Neural cell (in vitro differentiated cells): Measurements from ENCODE around the gene TIAL1.

Experiments used
- EP300 ChIP-seq: fragments of 450-650 bp; conservative IDR thresholded peaks from 2 replicates; pipeline ENCODE4 v1.6.1; 2014; ENCODE audit warnings: antibody characterized with exemption, mild to moderate bottlenecking, moderate library complexity; ENCODE audit not compliant: poor library complexity, severe bottlenecking
- EZH2 ChIP-seq: fragments of 200-600, 300-800 bp; shearing (Covaris generic), sonication (generic); IDR thresholded peaks from 2 replicates; pipeline ENCODE4 v1.6.1; 2014; ENCODE audit warnings: antibody characterized with exemption, low read length, borderline replicate concordance, mild to moderate bottlenecking; ENCODE audit not compliant: insufficient read depth, poor library complexity, severe bottlenecking
- TF ChIP-seq, protein P1 (sequence below): fragments of 450-650 bp; IDR thresholded peaks from 2 replicates; pipeline ENCODE4 v1.5.1; 2014; ENCODE audit warnings: antibody characterized with exemption, mild to moderate bottlenecking, moderate library complexity; ENCODE audit not compliant: poor library complexity, severe bottlenecking
- TF ChIP-seq, protein P2 (sequence below): IDR thresholded peaks from 2 replicates; pipeline ENCODE4 v1.6.1; 2012; ENCODE audit warnings: borderline replicate concordance

DNA sequence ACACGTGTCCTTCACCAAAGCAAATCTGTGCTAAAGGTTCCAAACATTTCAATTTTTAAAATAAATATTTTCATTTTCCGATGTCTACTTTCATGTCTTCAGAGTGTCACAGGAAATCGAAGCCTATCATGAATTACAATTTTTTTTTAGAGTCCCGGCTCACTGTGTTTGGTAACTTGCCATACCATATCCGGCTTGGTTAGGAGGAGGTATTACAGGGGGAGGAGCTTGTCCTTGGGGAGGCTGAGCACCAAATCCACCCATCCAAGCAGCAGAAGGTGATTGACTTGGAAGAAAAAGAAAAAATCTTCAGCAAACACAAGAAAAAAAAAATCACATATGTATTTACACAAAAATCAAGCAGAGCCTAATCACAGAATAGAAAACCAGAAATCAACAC is 21.3 kb downstream of the TIAL1 start:
- TF ChIP-seq EP300 (no peak), EZH2 (no peak)
- TF ChIP-seq, protein P1, sequence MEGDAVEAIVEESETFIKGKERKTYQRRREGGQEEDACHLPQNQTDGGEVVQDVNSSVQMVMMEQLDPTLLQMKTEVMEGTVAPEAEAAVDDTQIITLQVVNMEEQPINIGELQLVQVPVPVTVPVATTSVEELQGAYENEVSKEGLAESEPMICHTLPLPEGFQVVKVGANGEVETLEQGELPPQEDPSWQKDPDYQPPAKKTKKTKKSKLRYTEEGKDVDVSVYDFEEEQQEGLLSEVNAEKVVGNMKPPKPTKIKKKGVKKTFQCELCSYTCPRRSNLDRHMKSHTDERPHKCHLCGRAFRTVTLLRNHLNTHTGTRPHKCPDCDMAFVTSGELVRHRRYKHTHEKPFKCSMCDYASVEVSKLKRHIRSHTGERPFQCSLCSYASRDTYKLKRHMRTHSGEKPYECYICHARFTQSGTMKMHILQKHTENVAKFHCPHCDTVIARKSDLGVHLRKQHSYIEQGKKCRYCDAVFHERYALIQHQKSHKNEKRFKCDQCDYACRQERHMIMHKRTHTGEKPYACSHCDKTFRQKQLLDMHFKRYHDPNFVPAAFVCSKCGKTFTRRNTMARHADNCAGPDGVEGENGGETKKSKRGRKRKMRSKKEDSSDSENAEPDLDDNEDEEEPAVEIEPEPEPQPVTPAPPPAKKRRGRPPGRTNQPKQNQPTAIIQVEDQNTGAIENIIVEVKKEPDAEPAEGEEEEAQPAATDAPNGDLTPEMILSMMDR = no peak
- TF ChIP-seq, protein P2, sequence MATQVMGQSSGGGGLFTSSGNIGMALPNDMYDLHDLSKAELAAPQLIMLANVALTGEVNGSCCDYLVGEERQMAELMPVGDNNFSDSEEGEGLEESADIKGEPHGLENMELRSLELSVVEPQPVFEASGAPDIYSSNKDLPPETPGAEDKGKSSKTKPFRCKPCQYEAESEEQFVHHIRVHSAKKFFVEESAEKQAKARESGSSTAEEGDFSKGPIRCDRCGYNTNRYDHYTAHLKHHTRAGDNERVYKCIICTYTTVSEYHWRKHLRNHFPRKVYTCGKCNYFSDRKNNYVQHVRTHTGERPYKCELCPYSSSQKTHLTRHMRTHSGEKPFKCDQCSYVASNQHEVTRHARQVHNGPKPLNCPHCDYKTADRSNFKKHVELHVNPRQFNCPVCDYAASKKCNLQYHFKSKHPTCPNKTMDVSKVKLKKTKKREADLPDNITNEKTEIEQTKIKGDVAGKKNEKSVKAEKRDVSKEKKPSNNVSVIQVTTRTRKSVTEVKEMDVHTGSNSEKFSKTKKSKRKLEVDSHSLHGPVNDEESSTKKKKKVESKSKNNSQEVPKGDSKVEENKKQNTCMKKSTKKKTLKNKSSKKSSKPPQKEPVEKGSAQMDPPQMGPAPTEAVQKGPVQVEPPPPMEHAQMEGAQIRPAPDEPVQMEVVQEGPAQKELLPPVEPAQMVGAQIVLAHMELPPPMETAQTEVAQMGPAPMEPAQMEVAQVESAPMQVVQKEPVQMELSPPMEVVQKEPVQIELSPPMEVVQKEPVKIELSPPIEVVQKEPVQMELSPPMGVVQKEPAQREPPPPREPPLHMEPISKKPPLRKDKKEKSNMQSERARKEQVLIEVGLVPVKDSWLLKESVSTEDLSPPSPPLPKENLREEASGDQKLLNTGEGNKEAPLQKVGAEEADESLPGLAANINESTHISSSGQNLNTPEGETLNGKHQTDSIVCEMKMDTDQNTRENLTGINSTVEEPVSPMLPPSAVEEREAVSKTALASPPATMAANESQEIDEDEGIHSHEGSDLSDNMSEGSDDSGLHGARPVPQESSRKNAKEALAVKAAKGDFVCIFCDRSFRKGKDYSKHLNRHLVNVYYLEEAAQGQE = no peak
